ENCODE results near the gene RNF213. TPM values are rescaled to one million over a fixed set of nuclear protein-coding genes. Genes with fewer than 3 reads are reported as not detected.
"Not testable (repeated sequence)": the region's sequence is repeated elsewhere in the genome, so short reads cannot be mapped to it uniquely, and the experiment has no call there.

The RNF213 gene
- polyA plus RNA-seq, 1 of the 3 experiments (the other 2 are of a cell fraction): 57.5 TPM

GRCh38 chr17:80256034-80256350 is 4.7 kb upstream of the RNF213 start:
- Histone ChIP-seq H4K20me1 (ENCODE audit: insufficient read depth) (no peaks in the 10 kb centered on the region), H3K4me1 (ENCODE audit: control insufficient read depth in 1 of 2, insufficient read depth in 2 of 2, low read depth in 1 of 2, low read length in 1 of 2) (peaks cover 3 to 25% of the 10 kb centered on the region in 2 experiments; a peak in 3 of 4 replicates), H3F3A (replicated peaks; ENCODE audit: insufficient read depth) (peaks cover 52% of the 10 kb centered on the region), H3K4me3 (ENCODE audit: low read depth in 2 of 2, low read length in 1 of 2) (no peak overlapping the region), H3K4me2 (no peak overlapping the region), H3K79me2 (ENCODE audit: insufficient read depth) (peaks cover under 1% of the 10 kb centered on the region; the same call in 1 of the 2 replicates), H3K27me3 (ENCODE audit: insufficient read depth) (no peaks in the 10 kb centered on the region), H3K9ac (no peak overlapping the region), H3K9me3 (no peaks in the 10 kb centered on the region), H3K27ac (ENCODE audit: low read depth in 2 of 2, low read length in 1 of 2) (peak overlapping the region in 1 of 2 experiments; percentile 88; a peak in 2 of 4 replicates), H2AFZ (ENCODE audit: low read depth) (no peak overlapping the region), H3K36me3 (replicated peaks in 1 of 2; ENCODE audit: control insufficient read depth in 1 of 2, insufficient read depth in 2 of 2, low read length in 1 of 2) (no peaks in the 10 kb centered on the region), H3K9me2 (no peaks in the 10 kb centered on the region)
- TF ChIP-seq NRF1 (IDR thresholded peaks at IDR 0.05; ENCODE audit: low read depth, low read length): no peak
- no peak for DNase-seq
- CTCF ChIA-PET: interaction anchor here (2.0 kb wide), 1 partner anchor 155 kb away, joined by 5 read pairs; the partner anchor contains the start of gene GAA
- POLR2A ChIA-PET: no interaction called here
- WGBS (ENCODE audit: low lambda C conversion rate): 92% methylated on average over 5 of the region's 5 CpGs

GRCh38 chr17:80257716-80258213 is 2.9 kb upstream of the RNF213 start:
- Histone ChIP-seq H3K36me3 (replicated peaks in 1 of 2; ENCODE audit: control insufficient read depth in 1 of 2, insufficient read depth in 2 of 2, low read length in 1 of 2) (no peaks in the 10 kb centered on the region), H3K27me3 (ENCODE audit: insufficient read depth) (no peaks in the 10 kb centered on the region), H3K79me2 (ENCODE audit: insufficient read depth) (peaks cover 18% of the 10 kb centered on the region), H3K9me2 (no peaks in the 10 kb centered on the region), H3K27ac (ENCODE audit: low read depth in 2 of 2, low read length in 1 of 2) (no peak overlapping the region), H3K4me3 (ENCODE audit: low read depth in 2 of 2, low read length in 1 of 2) (no peak overlapping the region), H3K9me3 (no peaks in the 10 kb centered on the region), H2AFZ (ENCODE audit: low read depth) (no peak overlapping the region), H4K20me1 (ENCODE audit: insufficient read depth) (no peaks in the 10 kb centered on the region), H3F3A (replicated peaks; ENCODE audit: insufficient read depth) (peaks cover 50% of the 10 kb centered on the region), H3K9ac (no peak overlapping the region), H3K4me1 (ENCODE audit: control insufficient read depth in 1 of 2, insufficient read depth in 2 of 2, low read depth in 1 of 2, low read length in 1 of 2) (peaks cover 12 to 38% of the 10 kb centered on the region in 2 experiments; a peak in 3 of 4 replicates), H3K4me2 (no peak overlapping the region)
- TF ChIP-seq EZH2phosphoT487 (IDR thresholded peaks at IDR 0.05; ENCODE audit: borderline replicate concordance, low read depth) (no peak), YY1 (IDR thresholded peaks at IDR 0.05; ENCODE audit: low read depth) (no peak), SIN3A (IDR thresholded peaks at IDR 0.05; ENCODE audit: borderline replicate concordance, low read depth, low read length) (no peak), POLR2AphosphoS5 (IDR thresholded peaks at IDR 0.05; ENCODE audit: low read depth, low read length) (no peak), CTCF (IDR thresholded peaks at IDR 0.05) (no peak), USF1 (IDR thresholded peaks at IDR 0.05; ENCODE audit: borderline replicate concordance, low read depth) (no peak), GABPA (IDR thresholded peaks at IDR 0.05; ENCODE audit: low read depth) (no peak), NFIC (IDR thresholded peaks at IDR 0.05; ENCODE audit: borderline replicate concordance) (no peak), ZBTB33 (IDR thresholded peaks at IDR 0.05; ENCODE audit: borderline replicate concordance, low read depth) (no peak), JUND (IDR thresholded peaks at IDR 0.05) (no peak), MAX (IDR thresholded peaks at IDR 0.05; ENCODE audit: low read depth) (no peak), IRF3 (IDR thresholded peaks at IDR 0.05; ENCODE audit: low read depth, low read length) (no peak), NRF1 (IDR thresholded peaks at IDR 0.05; ENCODE audit: low read depth, low read length) (no peak)
- CTCF ChIA-PET: no interaction called here
- 95% methylated on average over 14 of the region's 14 CpGs for WGBS (ENCODE audit: low lambda C conversion rate)
- POLR2A ChIA-PET: no interaction called here
- no peak for DNase-seq

- H4K20me1 ChIP-seq (ENCODE audit: insufficient read depth); H3K36me3 ChIP-seq (replicated peaks in 1 of 2; ENCODE audit: control insufficient read depth in 1 of 2, insufficient read depth in 2 of 2, low read length in 1 of 2); H3K4me3 ChIP-seq (ENCODE audit: low read depth in 2 of 2, low read length in 1 of 2); H3K9ac ChIP-seq; H3K27me3 ChIP-seq (ENCODE audit: insufficient read depth); DNase-seq; H3K4me2 ChIP-seq; H3K27ac ChIP-seq (ENCODE audit: low read depth in 2 of 2, low read length in 1 of 2); H3K9me3 ChIP-seq; POLR2A ChIA-PET; CTCF ChIA-PET; H3K9me2 ChIP-seq; H2AFZ ChIP-seq (ENCODE audit: low read depth): not testable (repeated sequence)
- WGBS (ENCODE audit: low lambda C conversion rate): 98% methylated on average over 2 of the region's 2 CpGs
- Histone ChIP-seq H3F3A (replicated peaks; ENCODE audit: insufficient read depth) (peaks cover 50% of the 10 kb centered on the region), H3K4me1 (ENCODE audit: control insufficient read depth in 1 of 2, insufficient read depth in 2 of 2, low read depth in 1 of 2, low read length in 1 of 2) (peaks cover 17 to 43% of the 10 kb centered on the region in 2 experiments; a peak in 3 of 4 replicates), H3K79me2 (ENCODE audit: insufficient read depth) (peaks cover 22% of the 10 kb centered on the region)
Observed at GRCh38 chr17:80258296-80258695, 2.4 kb upstream of the RNF213 start.

All from SK-N-SH (cell line).